ENCODE measurements around the gene TSPYL2. TPM values are rescaled to one million over a fixed set of nuclear protein-coding genes. Genes with fewer than 3 reads are reported as not detected.
A peak's percentile ranks its signal among the peaks of the same experiment; 100 is the strongest.

The TSPYL2 gene
- total and polyA plus RNA-seq, 2 of the 4 experiments (the other 2 are of a cell fraction) = 19.2 to 49.7 TPM

GRCh38 chrX:53128097-53128749 is 46.1 kb downstream of the TSPYL2 start:
- DNase-seq (peak; percentile 35), ATAC-seq (ENCODE audit: low read depth) (peak; percentile 69)
- Histone ChIP-seq H3K9me3 (ENCODE audit: control insufficient read depth, insufficient read depth, low read length) (no peaks in the 10 kb centered on the region), H3K4me3 (ENCODE audit: insufficient read depth, low read depth, low read length) (no peak overlapping the region), H3K36me3 (ENCODE audit: control insufficient read depth, insufficient read depth, low read length) (peaks cover 6% of the 10 kb centered on the region; the same call in 1 of the 2 replicates), H3K27me3 (ENCODE audit: control insufficient read depth, insufficient read depth, low read length) (peaks cover 9% of the 10 kb centered on the region), H3K56ac (ENCODE audit: extremely low read depth, insufficient read depth, low read length) (peak overlapping the region; percentile 76; the same call in 1 of the 2 replicates), H2BK15ac (ENCODE audit: low read depth, low read length) (peak overlapping the region; percentile 16; the same call in 2 of the 3 replicates), H4K20me1 (ENCODE audit: insufficient read depth, low read length) (no peaks in the 10 kb centered on the region), H4K91ac (ENCODE audit: insufficient read depth, low read depth, low read length) (peak overlapping the region; percentile 89), H3K14ac (replicated peaks; ENCODE audit: low read depth, low read length) (peak overlapping the region; percentile 5), H4K8ac (ENCODE audit: low read depth in 2 of 2, low read length in 2 of 2) (peak overlapping the region in 1 of 2 experiments; percentile 64; a peak in 3 of 4 replicates), H4K5ac (ENCODE audit: low read depth, low read length) (peak overlapping the region; percentile 92), H2AK5ac (ENCODE audit: low read depth, low read length) (peak overlapping the region; percentile 46; the same call in 1 of the 2 replicates), H2AFZ (replicated peaks; ENCODE audit: low read length, poor library complexity) (peak overlapping the region; percentile 4), H2BK5ac (ENCODE audit: low read depth, low read length, poor library complexity, severe bottlenecking) (peak overlapping the region; percentile 95), H2AK9ac (replicated peaks; ENCODE audit: low read depth, low read length, poor library complexity) (peak overlapping the region; percentile 31), H3K4ac (ENCODE audit: low read depth, low read length) (peak overlapping the region; percentile 78), H2BK20ac (ENCODE audit: low read depth, low read length) (peak overlapping the region; percentile 86), H3K9me1 (ENCODE audit: insufficient read depth, low read length) (peaks cover 4% of the 10 kb centered on the region; the same call in 1 of the 2 replicates), H3K4me1 (ENCODE audit: control insufficient read depth, insufficient read depth, low read length) (peaks cover 11% of the 10 kb centered on the region), H3K4me2 (ENCODE audit: low read depth, low read length) (peak overlapping the region; percentile 72), H2BK120ac (ENCODE audit: low read depth, low read length) (peak overlapping the region; percentile 66), H3K23ac (ENCODE audit: low read depth, low read length) (peak overlapping the region; percentile 57), H3K9ac (ENCODE audit: low read depth, low read length) (peak overlapping the region; percentile 5), H3K18ac (ENCODE audit: low read depth, low read length) (peak overlapping the region; percentile 94), H3K27ac (ENCODE audit: insufficient read depth, low read length) (peak overlapping the region; percentile 88; the same call in 1 of the 2 replicates), H3K79me1 (ENCODE audit: low read depth in 1 of 2, low read length in 2 of 2) (peaks cover 4 to 14% of the 10 kb centered on the region in 2 experiments; a peak in 3 of 4 replicates)
- BruUV-seq (replicated peaks) = no TSS peak
- intact Hi-C loops (cut with micrococcal nuclease) = no loop called here
- no peak for TF ChIP-seq MAZ (IDR thresholded peaks at IDR 0.05; ENCODE audit: borderline replicate concordance, low read depth, low read length)
- TF ChIP-seq CEBPB (IDR thresholded peaks at IDR 0.05; ENCODE audit: low read depth, low read length) = no peak
- no peak for TF ChIP-seq RCOR1 (IDR thresholded peaks at IDR 0.05; ENCODE audit: insufficient replicate concordance, low read length)
- TF ChIP-seq MAFK (IDR thresholded peaks at IDR 0.05; ENCODE audit: low read depth, low read length) = no peak
- no peak for TF ChIP-seq RAD21 (IDR thresholded peaks at IDR 0.05; ENCODE audit: low read length)
- in situ Hi-C loops (cut with MboI; ENCODE audit: low sequenced_read_pairs) = no loop called here
- WGBS, 2 experiments (ENCODE audit: extremely low coverage in 2 of 2, insufficient read length in 1 of 2) = no CpG with 5 or more reads among the region's 3 CpGs
- ChIA-PET POLR2A (ENCODE audit: unreplicated experiment) (no interaction called here), CTCF (no interaction called here)
- dilution Hi-C loops (cut with HindIII; ENCODE audit: low sequenced_read_pairs, unreplicated experiment) = no loop called here
